Measurements from ENCODE around the gene DMAP1.

DNA sequence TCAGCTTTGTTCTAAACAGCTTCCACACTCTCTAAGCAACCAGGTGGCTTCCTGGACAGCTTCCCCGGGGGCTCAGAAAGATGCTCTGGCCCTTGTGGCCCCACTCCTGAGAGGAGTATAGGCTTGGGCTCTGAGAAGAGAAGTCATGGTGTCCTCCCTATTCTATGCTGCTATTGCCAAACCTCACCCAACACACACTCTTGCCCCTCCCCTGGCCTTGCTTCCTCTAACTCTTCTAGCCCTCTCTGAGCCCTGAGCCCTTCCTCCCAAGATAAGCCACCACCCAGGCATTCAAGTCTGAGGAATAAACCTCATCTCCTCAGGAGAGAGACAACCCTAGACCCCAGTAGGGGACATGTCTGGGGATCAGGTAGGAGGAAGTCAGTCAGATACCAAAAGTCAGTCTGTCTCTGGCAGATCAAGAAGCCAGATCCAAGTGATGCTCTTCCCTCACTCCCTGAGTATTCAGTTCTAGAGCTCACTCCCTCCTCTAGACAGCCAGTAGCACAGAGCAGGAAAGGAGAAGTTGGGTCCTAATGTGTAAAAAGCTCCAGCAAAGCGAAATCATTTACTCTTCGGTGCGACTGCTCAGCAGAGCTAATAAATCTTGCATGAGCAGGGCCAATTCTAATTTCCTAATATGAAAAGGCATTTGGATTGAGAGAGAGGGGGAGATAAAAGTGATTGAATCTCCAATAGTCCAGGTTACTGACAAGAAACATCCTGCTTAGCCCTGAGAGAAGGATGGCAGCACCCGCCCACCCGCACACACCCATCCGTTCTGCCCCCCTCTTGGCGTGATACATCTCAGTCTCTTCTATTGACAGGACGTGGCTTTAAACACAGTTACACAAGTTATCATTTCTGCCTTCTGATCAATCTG lies 50.5 kb downstream of the DMAP1 start:
- TF ChIP-seq, protein P1, sequence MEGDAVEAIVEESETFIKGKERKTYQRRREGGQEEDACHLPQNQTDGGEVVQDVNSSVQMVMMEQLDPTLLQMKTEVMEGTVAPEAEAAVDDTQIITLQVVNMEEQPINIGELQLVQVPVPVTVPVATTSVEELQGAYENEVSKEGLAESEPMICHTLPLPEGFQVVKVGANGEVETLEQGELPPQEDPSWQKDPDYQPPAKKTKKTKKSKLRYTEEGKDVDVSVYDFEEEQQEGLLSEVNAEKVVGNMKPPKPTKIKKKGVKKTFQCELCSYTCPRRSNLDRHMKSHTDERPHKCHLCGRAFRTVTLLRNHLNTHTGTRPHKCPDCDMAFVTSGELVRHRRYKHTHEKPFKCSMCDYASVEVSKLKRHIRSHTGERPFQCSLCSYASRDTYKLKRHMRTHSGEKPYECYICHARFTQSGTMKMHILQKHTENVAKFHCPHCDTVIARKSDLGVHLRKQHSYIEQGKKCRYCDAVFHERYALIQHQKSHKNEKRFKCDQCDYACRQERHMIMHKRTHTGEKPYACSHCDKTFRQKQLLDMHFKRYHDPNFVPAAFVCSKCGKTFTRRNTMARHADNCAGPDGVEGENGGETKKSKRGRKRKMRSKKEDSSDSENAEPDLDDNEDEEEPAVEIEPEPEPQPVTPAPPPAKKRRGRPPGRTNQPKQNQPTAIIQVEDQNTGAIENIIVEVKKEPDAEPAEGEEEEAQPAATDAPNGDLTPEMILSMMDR (IDR thresholded peaks at IDR 0.05): no peak
- no peak for TF ChIP-seq POLR2A (IDR thresholded peaks at IDR 0.05)
- no peak for TF ChIP-seq EP300 (IDR thresholded peaks at IDR 0.05)
- TF ChIP-seq POLR2AphosphoS5 (IDR thresholded peaks at IDR 0.05): no peak
